Lower leg skin (tissue), 3 donors: ENCODE data around the gene DISC1.

Source experiments
- CTCF ChIP-seq, 3 donors: fragments of 450-650 bp; IDR thresholded peaks; one replicate each; pipeline ENCODE4 v1.5.1; 2016; ENCODE audit warnings: antibody characterized with exemption in 3 of 3, mild to moderate bottlenecking in 3 of 3, moderate library complexity in 2 of 3
- POLR2A ChIP-seq, 2 donors: fragments of 450-650 bp; IDR thresholded peaks; one replicate each; pipeline ENCODE4 v1.6.1; 2016 to 2017; ENCODE audit warnings: antibody characterized with exemption in 2 of 2, mild to moderate bottlenecking in 1 of 2, moderate library complexity in 1 of 2

GRCh38 chr1:231985296-231986023, 358.9 kb downstream of the DISC1 start:
- TF ChIP-seq CTCF (IDR thresholded peaks at IDR 0.05): no peak
- TF ChIP-seq POLR2A (IDR thresholded peaks at IDR 0.05): no peak
